IPS-15b (cell line): Measurements from ENCODE around the gene PNCK.

ENCODE experiments used
- H3K27me3 ChIP-seq: one replicate; pipeline ENCODE4 v1.6.1; 2013; ENCODE audit warnings: low read length; ENCODE audit not compliant: control insufficient read depth, insufficient read depth
- H3K36me3 ChIP-seq: one replicate; pipeline ENCODE4 v1.6.1; 2013; ENCODE audit warnings: low read length; ENCODE audit not compliant: control insufficient read depth, insufficient read depth
- H3K4me1 ChIP-seq: one replicate; pipeline ENCODE4 v1.6.1; 2013; ENCODE audit warnings: mild to moderate bottlenecking, low read length; ENCODE audit not compliant: control insufficient read depth, insufficient read depth
- H3K4me3 ChIP-seq: one replicate; pipeline ENCODE4 v1.5.1; 2013; ENCODE audit warnings: low read depth, low read length
- H3K9ac ChIP-seq: one replicate; pipeline ENCODE4 v1.6.1; 2013; ENCODE audit warnings: low read depth, mild to moderate bottlenecking, low read length
- H3K9me3 ChIP-seq: one replicate; pipeline ENCODE4 v1.6.1; 2013; ENCODE audit warnings: mild to moderate bottlenecking, low read length; ENCODE audit not compliant: control insufficient read depth, insufficient read depth

PNCK gene

GRCh38 chrX:153665726-153666306 is 7.8 kb downstream of the PNCK start:
- no peak overlapping the region for H3K9ac ChIP-seq
- no peaks in the 10 kb centered on the region for H3K4me1 ChIP-seq
- H3K27me3 ChIP-seq = peaks cover 6% of the 10 kb centered on the region
- H3K4me3 ChIP-seq = no peak overlapping the region
- no peaks in the 10 kb centered on the region for H3K9me3 ChIP-seq
- no peaks in the 10 kb centered on the region for H3K36me3 ChIP-seq

GRCh38 chrX:153662266-153662665 is 11.3 kb downstream of the PNCK start:
- H3K36me3 ChIP-seq = no peaks in the 10 kb centered on the region
- no peaks in the 10 kb centered on the region for H3K4me1 ChIP-seq
- no peak overlapping the region for H3K4me3 ChIP-seq
- no peak overlapping the region for H3K9ac ChIP-seq
- peaks cover 3% of the 10 kb centered on the region for H3K9me3 ChIP-seq
- H3K27me3 ChIP-seq = peaks cover 5% of the 10 kb centered on the region

- Histone ChIP-seq H3K27me3 (peaks cover 5% of the 10 kb centered on the region), H3K9me3 (peaks cover 3% of the 10 kb centered on the region), H3K4me3 (no peak overlapping the region), H3K9ac (no peak overlapping the region), H3K4me1 (no peaks in the 10 kb centered on the region), H3K36me3 (no peaks in the 10 kb centered on the region)
These were observed 14.3 kb downstream of the PNCK start for GRCh38 chrX:153659268-153659667.

GRCh38 chrX:153657161-153657560 is 16.5 kb downstream of the PNCK start:
- no peak overlapping the region for H3K4me3 ChIP-seq
- no peaks in the 10 kb centered on the region for H3K36me3 ChIP-seq
- H3K4me1 ChIP-seq = no peaks in the 10 kb centered on the region
- H3K27me3 ChIP-seq = peaks cover 5% of the 10 kb centered on the region
- H3K9ac ChIP-seq = no peak overlapping the region
- H3K9me3 ChIP-seq = peaks cover 3% of the 10 kb centered on the region

- no peaks in the 10 kb centered on the region for H3K9me3 ChIP-seq
- no peaks in the 10 kb centered on the region for H3K36me3 ChIP-seq
- H3K27me3 ChIP-seq = peaks cover 8% of the 10 kb centered on the region
- no peak overlapping the region for H3K9ac ChIP-seq
- no peaks in the 10 kb centered on the region for H3K4me1 ChIP-seq
- H3K4me3 ChIP-seq = no peak overlapping the region
These were observed 20.1 kb downstream of the PNCK start for GRCh38 chrX:153653556-153653955.

- H3K4me3 ChIP-seq = no peak overlapping the region
- H3K9ac ChIP-seq = no peak overlapping the region
- no peaks in the 10 kb centered on the region for H3K36me3 ChIP-seq
- peaks cover 21% of the 10 kb centered on the region for H3K27me3 ChIP-seq
- no peaks in the 10 kb centered on the region for H3K9me3 ChIP-seq
- H3K4me1 ChIP-seq = no peaks in the 10 kb centered on the region
These were observed 22.0 kb downstream of the PNCK start for GRCh38 chrX:153651540-153652079.

GRCh38 chrX:153650959-153651358 is 22.7 kb downstream of the PNCK start:
- Histone ChIP-seq H3K4me1 (no peaks in the 10 kb centered on the region), H3K36me3 (no peaks in the 10 kb centered on the region), H3K27me3 (peaks cover 28% of the 10 kb centered on the region), H3K9me3 (no peaks in the 10 kb centered on the region), H3K4me3 (no peak overlapping the region), H3K9ac (no peak overlapping the region)

GRCh38 chrX:153649915-153650782 is 23.5 kb downstream of the PNCK start:
- no peaks in the 10 kb centered on the region for H3K9me3 ChIP-seq
- H3K9ac ChIP-seq = no peak overlapping the region
- H3K36me3 ChIP-seq = no peaks in the 10 kb centered on the region
- H3K4me3 ChIP-seq = no peak overlapping the region
- peaks cover 36% of the 10 kb centered on the region for H3K27me3 ChIP-seq
- H3K4me1 ChIP-seq = no peaks in the 10 kb centered on the region

GRCh38 chrX:153649178-153649914 is 24.3 kb downstream of the PNCK start:
- H3K4me1 ChIP-seq = no peaks in the 10 kb centered on the region
- H3K4me3 ChIP-seq = no peak overlapping the region
- no peaks in the 10 kb centered on the region for H3K9me3 ChIP-seq
- no peak overlapping the region for H3K9ac ChIP-seq
- H3K36me3 ChIP-seq = no peaks in the 10 kb centered on the region
- peaks cover 44% of the 10 kb centered on the region for H3K27me3 ChIP-seq

GRCh38 chrX:153648358-153649177 is 25.0 kb downstream of the PNCK start:
- Histone ChIP-seq H3K4me1 (no peaks in the 10 kb centered on the region), H3K9me3 (no peaks in the 10 kb centered on the region), H3K4me3 (no peak overlapping the region), H3K9ac (no peak overlapping the region), H3K27me3 (peaks cover 48% of the 10 kb centered on the region), H3K36me3 (no peaks in the 10 kb centered on the region)
